WTC11 (cell line): ENCODE measurements around the gene OIT3.

ENCODE experiments used
- ATF2 ChIP-seq: sonication (generic); formaldehyde crosslinking; IDR thresholded peaks from 2 replicates; pipeline ENCODE4 v1.8.1; 2022; ENCODE audit warnings: low read depth, missing genetic modification reagents, borderline replicate concordance
- CREB1 ChIP-seq: sonication (generic); formaldehyde crosslinking; IDR thresholded peaks from 2 replicates; pipeline ENCODE4 v1.8.0; 2023; ENCODE audit warnings: mild to moderate bottlenecking, missing genetic modification reagents
- CTCF ChIP-seq: fragments of 200-600 bp; IDR thresholded peaks from 2 replicates; pipeline ENCODE4 v1.8.0; 2022; ENCODE audit warnings: antibody characterized with exemption
- ERG ChIP-seq: fragments of 250-450 bp; sonication (Bioruptor Pico); IDR thresholded peaks from 2 replicates; pipeline ENCODE4 v1.8.0; 2021; ENCODE audit warnings: mild to moderate bottlenecking
- IRF1 ChIP-seq: sonication (generic); formaldehyde crosslinking; IDR thresholded peaks from 2 replicates; pipeline ENCODE4 v1.8.0; 2023; ENCODE audit warnings: missing genetic modification reagents
- JUN ChIP-seq: sonication (generic); formaldehyde crosslinking; IDR thresholded peaks from 2 replicates; pipeline ENCODE4 v1.8.0; 2023; ENCODE audit warnings: mild to moderate bottlenecking, missing genetic modification reagents
- PREB ChIP-seq: sonication (generic); formaldehyde crosslinking; IDR thresholded peaks from 2 replicates; pipeline ENCODE4 v1.8.1; 2022; ENCODE audit warnings: mild to moderate bottlenecking, missing genetic modification reagents, moderate library complexity, borderline replicate concordance
- SP1 ChIP-seq: sonication (generic); formaldehyde crosslinking; conservative IDR thresholded peaks from 2 replicates; pipeline ENCODE4 v1.8.1; 2022; ENCODE audit warnings: missing genetic modification reagents
- TEAD4 ChIP-seq: sonication (generic); formaldehyde crosslinking; IDR thresholded peaks from 2 replicates; pipeline ENCODE4 v1.8.0; 2022; ENCODE audit warnings: mild to moderate bottlenecking, missing genetic modification reagents
- ZMAT4 ChIP-seq: fragments of 250-450 bp; sonication (Bioruptor Pico); IDR thresholded peaks from 2 replicates; pipeline ENCODE4 v1.9.0; 2021; ENCODE audit warnings: mild to moderate bottlenecking
- ZNF396 ChIP-seq: fragments of 250-450 bp; sonication (Bioruptor Pico); IDR thresholded peaks from 2 replicates; pipeline ENCODE4 v1.8.0; 2021; ENCODE audit warnings: mild to moderate bottlenecking, moderate library complexity, borderline replicate concordance

- TF ChIP-seq CTCF (no peak), JUN (CRISPR knock-in tag) (no peak), PREB (CRISPR knock-in tag) (no peak), ZNF396 (no peak), ZMAT4 (CRISPR knock-in tag) (no peak), ERG (CRISPR knock-in tag) (no peak), CREB1 (CRISPR knock-in tag) (no peak), IRF1 (CRISPR knock-in tag) (no peak), ATF2 (no peak), TEAD4 (no peak), SP1 (CRISPR knock-in tag) (no peak)
Observed at GRCh38 chr10:72910705-72911104, 17.2 kb downstream of the OIT3 start.
